ENCODE results near the gene BNIPL.

Gene BNIPL

GRCh38 chr1:151011154-151011850 is 25.1 kb upstream of the BNIPL start:
- no peak for DNase-seq

DNA sequence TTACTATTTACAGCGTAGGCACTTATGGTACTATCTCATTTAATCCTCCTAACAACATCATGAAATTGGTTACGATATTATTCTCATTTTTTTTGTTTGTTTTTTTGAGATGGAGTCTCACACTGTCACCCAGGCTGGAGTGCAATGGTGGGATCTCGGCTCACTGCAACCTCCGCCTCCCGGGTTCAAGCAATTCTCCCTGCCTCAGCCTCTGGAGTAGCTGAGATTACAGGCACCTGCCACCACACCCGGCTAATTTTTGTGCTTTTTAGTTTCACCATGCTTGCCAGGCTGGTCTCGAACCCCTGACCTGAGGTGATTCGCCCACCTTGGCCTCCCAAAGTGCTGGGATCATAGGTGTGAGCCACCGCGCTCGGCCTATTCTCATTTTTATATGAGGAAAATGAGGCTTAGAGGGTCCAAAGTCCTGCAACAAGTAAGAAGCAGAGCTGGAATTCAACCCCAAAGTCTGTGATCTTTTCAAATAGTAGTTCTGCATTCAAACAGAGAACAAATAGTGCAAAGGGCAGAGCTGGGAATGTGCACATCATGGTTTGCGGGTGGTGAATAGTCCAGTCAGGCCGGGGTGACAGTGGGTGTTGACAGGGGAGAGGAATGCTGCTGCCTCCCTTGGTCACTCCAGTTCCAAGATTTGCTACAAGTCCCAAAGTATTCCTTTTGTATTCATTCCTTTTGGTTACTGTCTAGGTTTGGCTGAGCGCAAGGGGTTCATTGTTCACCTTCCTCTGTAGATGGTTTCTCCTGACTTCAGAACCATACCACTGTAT is 23.5 kb upstream of the BNIPL start:
- no peak for DNase-seq

GRCh38 chr1:151013518-151013917 is 22.9 kb upstream of the BNIPL start:
- DNase-seq, result no peak

- DNase-seq, result peak; percentile 49
Observed at GRCh38 chr1:151024540-151025146, 11.7 kb upstream of the BNIPL start.

DNA sequence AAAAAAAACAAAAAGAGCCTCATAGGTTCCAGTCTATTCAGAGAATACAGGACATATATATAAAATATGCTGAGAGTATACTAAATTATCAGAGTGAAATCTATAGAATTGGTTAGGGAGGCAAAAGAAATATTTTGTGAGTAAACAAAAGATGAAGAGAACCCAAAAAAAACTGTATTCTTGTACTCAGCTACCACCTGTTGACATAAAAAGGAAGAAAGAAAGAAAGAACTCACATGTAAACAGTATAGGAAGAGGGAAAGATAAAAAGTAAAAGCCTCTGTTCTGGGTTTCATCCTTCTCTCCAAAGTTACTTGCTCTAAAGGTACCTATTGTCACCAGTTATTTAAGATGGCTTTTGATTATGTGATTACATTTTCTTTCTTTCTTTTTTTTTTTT is 9.9 kb upstream of the BNIPL start:
- DNase-seq, result no peak

- DNase-seq, result no peak
Observed at GRCh38 chr1:151032164-151032563, 4.2 kb upstream of the BNIPL start.

- DNase-seq, result no peak
Observed at GRCh38 chr1:151035167-151035566, 1.2 kb upstream of the BNIPL start.

GRCh38 chr1:151037032-151037431 is 646 bp downstream of the BNIPL start:
- DNase-seq, result no peak

DNA sequence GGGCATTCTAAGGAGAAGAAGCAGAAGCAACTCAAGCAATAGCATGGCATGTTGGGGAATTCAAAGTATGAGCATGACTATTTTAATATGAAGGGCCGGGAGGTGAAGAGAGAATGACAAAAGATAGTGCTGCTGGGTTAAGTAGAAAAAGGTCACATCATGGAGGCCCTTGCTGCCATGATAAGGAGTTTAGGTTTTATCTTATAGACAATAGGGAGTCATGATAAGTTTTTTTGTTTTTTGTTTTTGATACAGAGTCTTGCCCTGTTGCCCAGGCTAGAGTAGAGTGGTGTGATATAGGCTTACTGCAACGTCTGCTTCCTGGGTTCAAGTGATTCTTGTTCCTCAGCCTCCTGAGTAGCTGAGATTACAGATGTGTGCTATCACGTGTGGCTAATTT is 3.1 kb downstream of the BNIPL start:
- DNase-seq, result no peak

GRCh38 chr1:151043163-151043562 is 6.8 kb downstream of the BNIPL start:
- no peak for DNase-seq

DNA sequence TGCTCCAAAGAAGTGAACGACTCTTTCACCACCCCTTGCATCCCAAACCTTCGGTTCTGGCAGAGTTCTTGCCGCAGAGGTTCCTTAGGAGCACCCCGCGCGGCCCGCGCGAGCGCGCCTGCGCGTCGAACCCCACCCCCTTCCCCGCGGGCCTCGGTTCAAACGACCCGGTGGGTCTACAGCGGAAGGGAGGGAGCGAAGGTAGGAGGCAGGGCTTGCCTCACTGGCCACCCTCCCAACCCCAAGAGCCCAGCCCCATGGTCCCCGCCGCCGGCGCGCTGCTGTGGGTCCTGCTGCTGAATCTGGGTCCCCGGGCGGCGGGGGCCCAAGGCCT is 11.2 kb downstream of the BNIPL start, which contains the start of gene C1orf56:
Gene C1orf56 (plus strand): TSS at position 161 of the 334 bp plus-strand sequence. CDS start 97 bp downstream, at position 258.
- peak; percentile 37 to 61 for DNase-seq

- DNase-seq, result peak; percentile 40 to 43
Observed at GRCh38 chr1:151047925-151048644, 11.7 kb downstream of the BNIPL start.

DNA sequence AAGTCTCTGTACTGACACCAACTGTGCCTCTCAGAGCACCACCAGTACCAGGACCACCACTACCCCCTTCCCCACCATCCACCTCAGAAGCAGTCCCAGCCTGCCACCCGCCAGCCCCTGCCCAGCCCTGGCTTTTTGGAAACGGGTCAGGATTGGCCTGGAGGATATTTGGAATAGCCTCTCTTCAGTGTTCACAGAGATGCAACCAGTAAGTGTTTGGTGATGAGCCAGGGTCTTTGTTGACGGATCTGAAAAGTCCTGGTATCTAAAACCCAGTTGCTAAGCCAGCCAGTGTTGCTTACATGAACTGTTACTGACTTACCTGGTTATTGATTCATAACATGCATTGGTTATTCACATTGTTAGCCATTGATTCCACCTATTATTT is 12.3 kb downstream of the BNIPL start:
- no peak for DNase-seq

DNA sequence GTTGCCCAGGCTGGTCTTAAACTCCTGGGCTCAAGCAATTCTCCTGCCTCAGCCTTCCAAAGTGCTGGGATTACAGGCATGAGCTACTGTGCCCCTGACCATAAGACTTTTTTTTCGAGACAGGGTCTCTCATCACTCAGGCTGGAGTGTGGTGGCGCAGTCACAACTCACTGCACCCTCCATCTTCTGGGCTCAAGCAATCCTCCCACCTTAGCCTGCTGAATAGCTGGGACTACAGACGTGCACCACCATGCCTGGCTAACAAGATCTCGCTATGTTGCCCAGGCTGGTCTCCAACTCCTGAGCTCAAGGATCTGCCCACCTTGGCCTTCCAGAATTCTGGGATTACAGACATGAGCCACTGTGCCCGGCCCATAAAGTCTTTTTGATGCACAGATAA is 13.1 kb downstream of the BNIPL start:
- DNase-seq, result no peak

DNA sequence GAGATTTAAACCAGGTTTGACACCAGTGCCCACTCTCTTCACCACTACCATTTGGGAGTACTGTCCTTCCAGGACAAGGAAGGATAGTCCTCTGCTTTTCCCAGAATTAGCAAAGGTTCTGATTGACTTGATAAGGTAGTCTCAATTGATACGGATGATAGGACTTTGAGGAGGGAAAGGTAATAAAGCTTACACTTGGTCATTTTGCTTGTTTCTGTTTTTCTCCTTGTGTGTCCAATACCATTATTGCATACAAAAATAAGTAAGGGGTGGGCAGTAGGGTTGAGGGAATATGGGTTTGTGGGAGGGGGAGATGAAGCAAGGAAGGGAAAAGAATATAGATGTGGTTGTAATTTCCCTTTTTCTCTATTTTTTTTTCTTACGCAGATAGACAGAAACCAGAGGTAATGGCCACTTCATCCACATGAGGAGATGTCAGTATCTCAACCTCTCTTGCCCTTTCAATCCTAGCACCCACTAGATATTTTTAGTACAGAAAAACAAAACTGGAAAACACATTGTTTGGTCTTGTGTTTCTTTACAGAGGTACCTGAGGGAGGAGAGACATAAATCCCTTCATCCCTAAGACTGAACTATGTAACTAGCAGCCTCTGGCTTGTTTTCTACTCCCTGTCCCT is 13.8 kb downstream of the BNIPL start:
- DNase-seq, result no peak

DNA sequence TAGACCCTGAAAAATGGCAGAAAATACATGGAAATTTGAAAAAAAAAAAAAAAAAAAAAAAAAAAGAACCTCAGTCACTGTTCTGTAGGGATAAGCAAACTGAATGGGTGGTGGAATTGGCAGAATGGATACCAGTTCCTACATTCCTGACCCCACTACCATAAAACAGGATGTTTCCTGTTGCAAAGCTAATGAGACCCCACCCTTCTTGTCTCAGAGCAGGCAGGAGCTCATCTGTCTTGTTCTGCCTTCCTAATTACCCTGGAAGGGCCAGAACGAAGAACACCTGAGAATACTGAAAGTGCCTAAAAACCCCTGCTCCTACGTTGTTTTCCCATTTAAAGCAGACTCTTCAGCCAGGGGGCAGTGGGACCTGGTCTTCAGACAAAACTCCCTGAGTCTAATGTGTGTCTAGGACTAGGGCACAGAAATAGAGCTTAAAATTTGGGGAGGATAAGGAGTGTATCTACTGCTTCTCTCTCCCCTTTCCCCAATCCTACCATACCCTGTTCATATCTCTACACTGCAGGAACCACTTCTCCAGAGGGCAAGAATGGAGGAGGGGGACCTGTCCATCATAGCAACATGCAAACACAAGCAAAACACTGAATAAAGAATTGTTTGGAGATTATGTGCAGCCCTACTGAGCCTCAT is 15.1 kb downstream of the BNIPL start:
- no peak for DNase-seq

GRCh38 chr1:151054971-151055547 is 18.7 kb downstream of the BNIPL start:
- no peak for DNase-seq

DNA sequence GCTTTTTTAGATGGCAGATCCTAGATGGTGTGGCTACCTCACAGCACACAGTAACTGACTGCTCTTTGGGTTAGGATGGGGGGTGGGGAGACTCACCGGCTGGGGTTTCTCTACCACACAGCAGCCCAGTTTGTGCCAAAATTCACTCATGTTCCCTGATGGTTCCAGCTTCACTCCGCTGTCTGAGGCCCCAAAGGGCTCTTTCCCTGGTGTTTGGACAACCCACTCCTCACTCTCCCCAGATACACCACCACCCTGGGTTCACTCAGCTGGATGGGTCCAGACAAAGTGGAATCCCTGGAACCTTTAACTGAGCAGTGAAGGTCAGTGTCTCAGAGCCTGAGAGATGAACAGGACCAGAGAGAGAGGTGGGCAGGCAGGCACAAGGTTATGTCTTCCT is 19.2 kb downstream of the BNIPL start:
- no peak for DNase-seq

GRCh38 chr1:151056149-151056548 is 19.8 kb downstream of the BNIPL start:
- no peak for DNase-seq

- no peak for DNase-seq
Observed at GRCh38 chr1:151058692-151059091, 22.3 kb downstream of the BNIPL start.

DNA sequence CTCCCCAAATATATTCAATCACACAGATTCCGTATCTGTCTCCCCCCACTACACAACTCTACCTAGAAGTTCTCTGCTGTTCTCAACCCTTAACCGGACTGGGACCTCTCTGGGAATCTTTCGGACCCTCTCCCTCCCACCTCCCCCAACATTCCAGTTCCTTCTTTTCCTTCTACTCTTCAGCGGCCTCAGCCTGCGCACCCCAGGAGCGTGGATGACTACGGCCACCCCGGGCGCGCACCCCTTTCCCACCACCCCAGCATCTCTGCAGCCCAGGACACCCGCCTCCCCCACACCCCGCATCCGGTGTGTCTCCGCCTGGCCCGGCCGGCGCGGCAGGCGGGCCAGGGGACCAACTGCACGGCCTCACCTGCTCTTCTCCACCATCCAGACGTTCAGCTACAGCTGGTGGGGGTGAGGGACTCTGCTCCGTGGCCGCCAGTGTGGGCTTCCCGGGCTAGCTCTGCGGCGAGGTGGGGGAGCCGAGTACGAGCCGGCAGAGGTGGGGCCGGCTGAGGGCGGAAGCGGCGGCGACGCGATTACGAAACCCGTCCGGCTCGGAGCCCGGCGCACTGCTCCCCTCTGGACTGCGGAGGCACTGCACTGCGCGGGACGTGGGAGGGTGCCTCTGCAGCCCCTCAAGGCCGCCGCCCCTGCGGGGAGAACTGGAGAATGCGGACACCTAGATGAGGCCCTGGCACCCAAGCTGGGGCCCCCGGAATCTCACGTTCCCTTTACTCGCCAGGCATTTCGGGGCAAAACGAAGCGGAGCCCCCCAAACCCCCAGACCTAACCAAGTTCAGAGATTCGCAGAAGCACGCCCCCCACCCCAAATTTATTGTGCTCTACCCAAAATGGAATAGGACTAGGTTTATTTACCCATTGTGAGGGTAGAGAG is 23.0 kb downstream of the BNIPL start, which contains the start of gene CDC42SE1:
Gene CDC42SE1 (minus strand): TSS at position 514 of the 898 bp plus-strand sequence. CDS start 3,892 bp downstream, outside the sequence.
- peak; percentile 70 to 85 for DNase-seq
